Upper lobe of left lung (tissue), 4 donors: ENCODE measurements around the gene KATNB1.

ENCODE experiments used
- POLR2A ChIP-seq, 4 donors: fragments of 450-650 bp; IDR thresholded peaks; one replicate each; pipeline ENCODE4 v1.5.1; 2016 to 2017; ENCODE audit warnings: antibody characterized with exemption in 4 of 4, mild to moderate bottlenecking in 2 of 4
- TF ChIP-seq, protein P1 (sequence below), 6 experiments: fragments of 450-650 bp in 4 of 6; fragments of 200-600 bp in 2 of 6; sonication (generic) in 2 of 6; IDR thresholded peaks; one replicate each; pipeline ENCODE4 v1.5.1; 2016 to 2019; ENCODE audit warnings: antibody characterized with exemption in 6 of 6

DNA sequence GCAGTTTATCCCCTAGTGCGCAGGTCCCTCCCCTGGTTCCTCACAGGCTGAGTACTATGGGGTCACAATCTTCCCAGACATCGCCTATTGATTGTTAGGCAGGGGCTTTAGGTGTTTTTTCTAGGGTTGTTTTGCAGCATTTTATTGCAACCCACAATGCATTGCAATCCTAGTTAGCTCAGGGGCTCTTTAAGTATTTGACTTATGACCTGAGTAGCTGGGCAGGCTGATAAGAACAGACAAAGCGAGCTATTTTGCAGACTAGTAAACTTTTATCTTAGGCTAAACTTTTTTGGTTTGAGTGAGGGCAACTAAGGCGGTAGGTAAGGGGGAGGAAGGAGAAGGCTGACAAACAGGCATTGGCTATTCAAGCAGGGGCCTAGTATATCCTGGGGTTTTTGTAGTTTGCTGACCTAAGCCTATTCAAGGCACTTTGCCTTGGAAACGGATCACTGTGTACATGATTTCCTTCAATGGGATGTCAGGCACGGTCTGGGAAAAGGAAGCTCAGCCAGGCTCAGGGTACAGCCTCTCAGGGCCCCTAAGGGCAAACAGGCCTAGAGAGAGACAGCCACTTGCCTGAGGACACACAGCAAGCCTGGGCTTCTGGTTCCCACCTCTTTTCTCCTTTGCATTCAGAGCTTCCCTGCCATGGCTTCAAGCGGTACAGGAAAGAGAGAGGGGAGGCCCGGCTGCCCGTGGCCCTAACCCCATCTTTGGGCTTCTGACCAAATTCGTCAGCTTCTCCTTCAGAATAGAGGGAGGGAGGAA is 34.6 kb upstream of the KATNB1 start:
- TF ChIP-seq, protein P1, sequence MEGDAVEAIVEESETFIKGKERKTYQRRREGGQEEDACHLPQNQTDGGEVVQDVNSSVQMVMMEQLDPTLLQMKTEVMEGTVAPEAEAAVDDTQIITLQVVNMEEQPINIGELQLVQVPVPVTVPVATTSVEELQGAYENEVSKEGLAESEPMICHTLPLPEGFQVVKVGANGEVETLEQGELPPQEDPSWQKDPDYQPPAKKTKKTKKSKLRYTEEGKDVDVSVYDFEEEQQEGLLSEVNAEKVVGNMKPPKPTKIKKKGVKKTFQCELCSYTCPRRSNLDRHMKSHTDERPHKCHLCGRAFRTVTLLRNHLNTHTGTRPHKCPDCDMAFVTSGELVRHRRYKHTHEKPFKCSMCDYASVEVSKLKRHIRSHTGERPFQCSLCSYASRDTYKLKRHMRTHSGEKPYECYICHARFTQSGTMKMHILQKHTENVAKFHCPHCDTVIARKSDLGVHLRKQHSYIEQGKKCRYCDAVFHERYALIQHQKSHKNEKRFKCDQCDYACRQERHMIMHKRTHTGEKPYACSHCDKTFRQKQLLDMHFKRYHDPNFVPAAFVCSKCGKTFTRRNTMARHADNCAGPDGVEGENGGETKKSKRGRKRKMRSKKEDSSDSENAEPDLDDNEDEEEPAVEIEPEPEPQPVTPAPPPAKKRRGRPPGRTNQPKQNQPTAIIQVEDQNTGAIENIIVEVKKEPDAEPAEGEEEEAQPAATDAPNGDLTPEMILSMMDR (IDR thresholded peaks at IDR 0.05): no peak
- TF ChIP-seq POLR2A (IDR thresholded peaks at IDR 0.05): no peak
